Esophagus (tissue), 2 donors: ENCODE results near the gene ZIC4. TPM values are rescaled to one million over a fixed set of nuclear protein-coding genes. Genes with fewer than 3 reads are reported as not detected.

Source experiments
- H3K27ac ChIP-seq, 2 donors: one replicate each; pipeline ENCODE4 v1.5.1; 2013; ENCODE audit warnings: low read depth in 2 of 2, mild to moderate bottlenecking in 2 of 2, inconsistent platforms in 1 of 2, low read length in 1 of 2, moderate library complexity in 1 of 2
- H3K27me3 ChIP-seq, 2 donors: one replicate each; pipeline ENCODE4 v1.6.1; 2013; ENCODE audit warnings: low read length in 2 of 2, control low read depth in 1 of 2, mild to moderate bottlenecking in 1 of 2; ENCODE audit not compliant: insufficient read depth in 2 of 2, control insufficient read depth in 1 of 2
- H3K36me3 ChIP-seq, 2 donors: one replicate each; pipeline ENCODE4 v1.6.1; 2013; ENCODE audit warnings: low read length in 1 of 2; ENCODE audit not compliant: control insufficient read depth in 2 of 2, insufficient read depth in 2 of 2
- H3K4me1 ChIP-seq, 2 donors: one replicate each; pipeline ENCODE4 v1.6.1; 2013; ENCODE audit warnings: low read length in 1 of 2; ENCODE audit not compliant: control insufficient read depth in 2 of 2, insufficient read depth in 2 of 2
- H3K4me3 ChIP-seq, 2 donors: one replicate each; pipeline ENCODE4 v1.5.1; 2013; ENCODE audit warnings: low read length in 2 of 2, mild to moderate bottlenecking in 2 of 2, low read depth in 1 of 2, moderate library complexity in 1 of 2
- H3K9me3 ChIP-seq, 2 donors: one replicate each; pipeline ENCODE4 v1.6.1; 2013; ENCODE audit warnings: mild to moderate bottlenecking in 2 of 2, low read depth in 1 of 2, low read length in 1 of 2, moderate library complexity in 1 of 2; ENCODE audit not compliant: control insufficient read depth in 2 of 2, insufficient read depth in 1 of 2
- WGBS, 2 donors: extraction: QIAGEN DNeasy Blood & Tissue Kit; methylation state at CpG; one replicate each; pipeline ENCODE4 v1.1.7; 2013; 5-methylcytosine and 5-hydroxymethylcytosine counted together
- polyA plus RNA-seq, 2 donors: library from polyadenylated mRNA; stranded (reverse); fragments of 200-250 nt; gene quantifications; one replicate each; pipeline ENCODE4 v1.2.3, GENCODE V29; 2013
- donor health status: healthy with polysubstance abuse.
- donor health status: Bipolar disorder and iron deficiency.

The ZIC4 gene
- polyA plus RNA-seq, 2 donors: not detected

DNA sequence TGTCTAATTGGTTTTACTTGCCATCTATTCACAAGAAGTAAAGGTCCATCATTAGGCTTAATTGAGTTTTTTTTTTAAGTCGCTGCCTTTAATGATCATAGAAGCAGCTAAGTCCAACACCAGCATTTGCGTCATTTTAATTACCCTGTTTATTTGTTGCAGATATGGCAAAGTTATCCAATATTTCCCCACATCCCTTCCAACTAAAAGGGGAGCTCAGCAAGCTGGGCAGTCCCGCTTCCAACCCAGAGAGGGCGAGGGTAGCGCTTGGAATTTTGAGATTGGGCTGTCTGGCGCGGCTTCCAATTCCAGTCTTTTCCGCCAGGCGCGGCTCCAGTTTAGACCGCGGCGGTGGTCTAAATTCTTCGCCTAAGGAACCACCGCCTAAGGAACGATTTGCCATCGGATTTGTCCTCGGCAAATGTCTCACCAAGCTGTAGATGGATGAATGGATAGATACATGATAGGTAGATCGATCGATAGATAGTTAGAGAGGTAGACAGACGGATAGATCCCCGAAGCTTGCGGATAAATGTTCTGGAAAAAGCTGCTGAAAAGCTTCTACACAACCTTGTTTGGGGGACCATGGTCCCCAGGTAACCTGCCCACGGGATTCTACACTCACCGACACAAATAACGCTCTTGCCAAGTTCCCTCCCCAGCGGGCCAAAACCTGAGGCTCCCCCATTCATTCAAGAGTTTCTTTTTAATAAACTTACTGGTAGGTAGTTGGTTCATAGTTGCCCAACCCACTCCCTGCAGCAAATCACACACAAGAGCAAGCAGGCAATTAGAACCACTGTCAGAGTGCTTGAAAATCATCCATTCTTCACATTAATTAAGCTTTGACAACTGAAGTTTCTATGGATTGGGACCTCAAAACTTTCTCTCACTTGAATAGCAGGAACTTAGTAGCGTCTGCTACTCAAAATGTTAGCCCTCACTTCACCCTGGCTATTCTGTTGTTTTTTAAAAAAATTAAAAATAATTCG, 49.1 kb downstream of the ZIC4 start:
- H3K27me3 ChIP-seq: peaks cover 9 to 23% of the 10 kb centered on the region in 2 donors

DNA sequence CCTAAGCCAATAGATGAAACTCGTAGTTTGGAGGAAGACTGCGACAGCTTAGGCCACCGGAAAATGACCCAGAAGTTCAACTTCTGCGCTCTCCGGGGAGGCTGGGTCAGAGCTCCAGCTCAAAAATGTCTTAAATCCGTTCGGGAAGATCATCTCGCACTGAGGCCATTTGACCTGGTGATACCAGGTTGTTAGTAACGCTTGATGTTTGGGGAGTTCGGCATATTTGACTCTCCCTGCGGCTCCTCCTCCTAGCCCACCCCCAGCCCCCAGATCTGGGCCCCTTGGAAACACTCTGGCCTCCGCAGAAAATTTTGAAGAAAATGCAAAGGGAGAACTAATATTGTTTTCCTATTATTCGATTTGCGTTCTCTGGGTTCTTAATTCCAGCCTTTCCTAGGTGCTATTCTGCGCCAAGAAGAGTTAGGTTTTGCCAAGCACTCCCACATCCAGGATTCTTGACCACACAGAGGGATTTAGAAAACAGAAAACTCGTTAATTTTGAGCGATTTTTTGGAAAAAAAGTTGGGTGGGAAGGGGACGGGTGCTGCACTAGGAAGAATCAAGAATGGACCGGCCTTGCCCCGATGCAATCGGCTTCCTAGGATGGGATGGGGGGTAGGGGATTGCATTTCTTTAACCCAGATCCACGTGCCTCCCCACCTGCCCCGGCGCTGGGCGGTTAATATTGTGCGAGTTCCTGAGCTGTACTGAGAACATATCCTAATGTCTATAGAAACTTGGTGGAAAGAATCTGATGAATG, 50.0 kb downstream of the ZIC4 start:
- Histone ChIP-seq H3K4me1 (no peaks in the 10 kb centered on the region), H3K27ac (no peak overlapping the region), H3K36me3 (no peaks in the 10 kb centered on the region), H3K9me3 (peaks cover 3 to 6% of the 10 kb centered on the region in 2 donors), H3K27me3 (peaks cover 9 to 23% of the 10 kb centered on the region in 2 donors), H3K4me3 (no peak overlapping the region)
- 6 to 9% methylated on average over 26 of the region's 26 CpGs for WGBS, 2 donors

More for the DNA sequence above, 49.1 kb downstream of the ZIC4 start:
- H3K27ac ChIP-seq: no peak overlapping the region
- H3K36me3 ChIP-seq: no peaks in the 10 kb centered on the region
- H3K4me3 ChIP-seq: no peak overlapping the region
- no peaks in the 10 kb centered on the region for H3K4me1 ChIP-seq
- H3K9me3 ChIP-seq: peaks cover 3 to 6% of the 10 kb centered on the region in 2 donors
- WGBS, 2 donors: 9 to 10% methylated on average over 29 of the region's 29 CpGs

GRCh38 chr3:147355753-147356090, 50.6 kb downstream of the ZIC4 start:
- Histone ChIP-seq H3K27ac (no peak overlapping the region), H3K36me3 (no peaks in the 10 kb centered on the region), H3K4me1 (no peaks in the 10 kb centered on the region), H3K9me3 (peaks cover 3 to 6% of the 10 kb centered on the region in 2 donors), H3K27me3 (peaks cover 9 to 23% of the 10 kb centered on the region in 2 donors), H3K4me3 (no peak overlapping the region)
- WGBS, 2 donors: 9 to 10% methylated on average over 4 of the region's 4 CpGs

DNA sequence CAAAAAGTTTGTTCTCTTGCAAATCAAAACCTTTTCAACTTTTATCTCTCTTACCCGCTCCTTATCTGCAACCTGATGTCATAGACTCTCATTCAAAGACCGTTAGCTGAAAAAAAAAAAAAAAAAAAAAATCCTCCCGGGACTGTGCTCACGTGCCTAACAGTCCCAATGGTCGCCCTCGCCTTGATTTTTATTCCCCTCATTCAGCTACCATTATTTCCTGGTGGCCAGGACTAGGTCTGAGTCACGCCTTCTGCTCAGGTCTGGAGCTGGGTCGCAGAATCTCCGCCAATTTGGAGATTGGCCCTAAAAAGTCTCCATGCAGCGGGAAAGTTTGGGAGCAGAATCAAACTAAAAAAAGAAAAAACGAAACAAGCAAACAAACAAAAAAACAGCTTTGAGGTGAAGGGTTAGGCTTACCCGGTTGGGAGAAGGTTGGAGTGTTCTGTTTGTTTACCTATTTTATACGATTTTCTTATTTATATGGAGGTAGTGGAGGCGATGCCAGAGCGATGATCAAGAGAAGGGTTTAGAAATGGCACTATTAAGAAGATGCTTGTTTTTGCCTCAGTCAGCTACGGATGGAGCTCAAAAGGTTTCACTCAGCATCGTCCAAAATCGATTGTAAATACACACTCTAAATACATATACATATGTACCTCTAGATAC, 51.1 kb downstream of the ZIC4 start:
- WGBS, 2 donors: 8 to 10% methylated on average over 18 of the region's 18 CpGs
- Histone ChIP-seq H3K36me3 (no peaks in the 10 kb centered on the region), H3K27me3 (peaks cover 9 to 23% of the 10 kb centered on the region in 2 donors), H3K4me3 (no peak overlapping the region), H3K27ac (no peak overlapping the region), H3K4me1 (no peaks in the 10 kb centered on the region), H3K9me3 (peaks cover 3 to 6% of the 10 kb centered on the region in 2 donors)

- peaks cover 3 to 6% of the 10 kb centered on the region in 2 donors for H3K9me3 ChIP-seq
- H3K4me1 ChIP-seq: no peaks in the 10 kb centered on the region
- peaks cover 9 to 23% of the 10 kb centered on the region in 2 donors for H3K27me3 ChIP-seq
- H3K27ac ChIP-seq: no peak overlapping the region
- 11 to 21% methylated on average over 19 of the region's 19 CpGs for WGBS, 2 donors
- H3K4me3 ChIP-seq: no peak overlapping the region
- no peaks in the 10 kb centered on the region for H3K36me3 ChIP-seq
Observed at GRCh38 chr3:147354623-147355022, 51.7 kb downstream of the ZIC4 start.

DNA sequence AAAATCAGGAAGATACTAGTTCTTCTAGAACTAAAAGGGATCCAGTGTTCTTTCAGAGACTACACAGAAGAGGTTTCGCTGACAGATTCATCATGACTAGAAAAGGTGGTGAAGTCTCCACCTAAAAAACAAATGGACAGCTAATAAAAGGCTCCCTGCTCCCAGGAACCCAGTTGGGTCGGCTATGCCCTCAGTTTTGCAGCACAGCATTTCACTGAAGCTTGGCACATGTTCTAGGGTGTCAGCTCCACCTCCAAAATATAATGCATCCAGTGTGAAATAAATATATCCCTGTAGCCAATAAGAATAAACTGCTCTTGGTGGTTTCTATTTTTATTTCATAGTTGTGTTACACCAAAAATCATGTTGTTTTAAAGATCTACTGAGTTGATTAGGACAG, 55.0 kb downstream of the ZIC4 start:
- H3K27me3 ChIP-seq: peaks cover 4 to 6% of the 10 kb centered on the region in 2 donors
- no peak overlapping the region for H3K4me3 ChIP-seq
- 34 to 48% methylated on average over 2 of the region's 2 CpGs for WGBS, 2 donors
- no peak overlapping the region for H3K27ac ChIP-seq
- H3K4me1 ChIP-seq: no peaks in the 10 kb centered on the region
- no peaks in the 10 kb centered on the region for H3K36me3 ChIP-seq
- H3K9me3 ChIP-seq: peaks cover 0 to 3% of the 10 kb centered on the region in 2 donors

- no peak overlapping the region for H3K27ac ChIP-seq
- H3K4me1 ChIP-seq: no peaks in the 10 kb centered on the region
- WGBS, 2 donors: 81 to 92% methylated on average over 1 of the region's 1 CpG
- H3K4me3 ChIP-seq: no peak overlapping the region
- H3K9me3 ChIP-seq: no peaks in the 10 kb centered on the region
- no peaks in the 10 kb centered on the region for H3K36me3 ChIP-seq
- no peaks in the 10 kb centered on the region for H3K27me3 ChIP-seq
Observed at GRCh38 chr3:147348976-147349375, 57.4 kb downstream of the ZIC4 start.

DNA sequence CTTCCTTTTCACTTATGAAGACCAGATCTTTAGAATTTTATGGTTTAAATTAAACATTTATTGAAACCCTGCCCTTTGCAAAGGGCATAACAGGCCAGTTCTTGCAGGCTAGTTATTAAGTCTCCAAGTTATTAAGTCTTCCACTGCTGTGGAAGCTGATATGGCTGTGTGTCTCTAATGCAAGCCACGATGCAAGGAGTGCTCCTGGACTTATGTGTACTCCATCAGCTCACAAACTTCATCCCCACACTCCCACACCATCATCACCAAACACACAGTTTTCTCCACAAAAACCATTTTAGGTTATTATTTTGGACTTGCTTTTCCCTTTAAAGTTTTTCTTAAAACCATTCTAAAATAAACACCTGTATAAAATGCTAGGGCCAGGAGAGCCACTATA, 62.4 kb downstream of the ZIC4 start:
- WGBS, 2 donors: 43 to 65% methylated on average over 1 of the region's 1 CpG
- H3K27ac ChIP-seq: no peak overlapping the region
- no peak overlapping the region for H3K4me3 ChIP-seq
- H3K4me1 ChIP-seq: no peaks in the 10 kb centered on the region
- no peaks in the 10 kb centered on the region for H3K9me3 ChIP-seq
- H3K36me3 ChIP-seq: no peaks in the 10 kb centered on the region
- no peaks in the 10 kb centered on the region for H3K27me3 ChIP-seq

DNA sequence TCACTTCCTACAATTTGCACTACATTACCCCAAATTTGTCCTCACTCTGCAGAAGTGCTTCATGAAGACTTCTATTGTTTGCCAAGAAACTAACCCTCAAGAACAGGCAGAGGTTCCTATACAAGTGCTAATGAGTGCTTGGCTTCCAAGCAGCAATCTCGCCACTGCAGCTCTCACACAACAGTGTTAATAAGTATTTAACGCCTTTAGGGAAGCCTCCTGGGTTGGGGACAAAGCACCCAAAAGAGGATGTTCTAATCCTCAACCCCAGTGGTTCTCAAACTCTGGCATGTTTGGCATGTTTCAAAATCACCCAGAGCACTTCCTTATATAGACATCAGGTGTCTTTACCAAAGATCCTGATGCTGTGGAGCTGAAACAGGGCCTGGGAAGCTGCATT, 64.6 kb downstream of the ZIC4 start:
- H3K9me3 ChIP-seq: no peaks in the 10 kb centered on the region
- H3K4me3 ChIP-seq: no peak overlapping the region
- no peaks in the 10 kb centered on the region for H3K27me3 ChIP-seq
- no peak overlapping the region for H3K27ac ChIP-seq
- no peaks in the 10 kb centered on the region for H3K36me3 ChIP-seq
- 24 to 42% methylated on average over 2 of the region's 2 CpGs for WGBS, 2 donors
- H3K4me1 ChIP-seq: no peaks in the 10 kb centered on the region
